ENCODE measurements around the gene FOXB1. TPM values are rescaled to one million over a fixed set of nuclear protein-coding genes. Genes with fewer than 3 reads are reported as not detected.

Gene FOXB1
- not detected for total RNA-seq

DNA sequence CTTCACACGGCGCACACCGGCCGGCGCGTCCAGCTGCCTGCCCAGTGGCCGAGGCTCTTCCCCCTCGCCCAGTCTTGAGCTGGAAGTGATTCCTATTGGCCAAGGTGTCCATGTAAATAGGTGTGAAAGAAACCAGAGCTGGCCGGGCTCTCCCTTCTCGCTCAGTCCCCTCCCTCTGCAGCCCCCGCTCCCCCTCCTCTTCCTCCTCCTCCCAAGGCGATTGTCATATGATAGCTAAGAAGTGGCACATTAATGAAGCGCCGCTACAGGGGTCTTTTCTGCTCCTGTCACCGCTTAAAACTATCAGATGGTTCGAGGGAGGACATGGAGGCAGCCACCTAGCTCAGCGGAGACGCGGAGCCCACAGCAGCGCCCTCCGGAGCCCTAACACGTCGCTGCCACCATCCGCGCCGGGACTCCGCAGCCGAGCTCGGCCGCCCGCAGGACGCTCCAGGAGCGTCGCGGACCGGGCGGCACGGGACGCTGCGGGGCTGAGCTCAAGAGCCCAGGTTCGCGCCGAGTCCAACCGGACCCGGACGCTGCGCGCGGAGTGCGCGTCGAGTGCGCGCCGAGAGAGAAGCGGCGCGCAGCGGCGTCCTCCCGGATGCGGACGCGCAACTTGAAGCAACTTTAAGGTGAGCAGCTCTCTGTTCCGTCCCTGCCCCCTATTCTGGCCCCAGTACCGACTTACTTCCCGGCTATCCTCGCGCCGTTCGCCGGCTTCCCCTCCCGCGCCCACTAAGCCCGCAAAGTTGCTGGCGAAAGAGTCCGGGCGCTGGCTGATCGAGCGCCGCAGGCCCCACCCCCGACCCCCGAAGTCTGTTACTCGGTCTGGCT lies at the start of gene FOXB1:
Gene FOXB1 (plus strand): TSS at position 303 of the 837 bp plus-strand sequence. CDS start 653 bp downstream, outside the sequence.
- DNase-seq, result no peak
- TF ChIP-seq, protein P1, sequence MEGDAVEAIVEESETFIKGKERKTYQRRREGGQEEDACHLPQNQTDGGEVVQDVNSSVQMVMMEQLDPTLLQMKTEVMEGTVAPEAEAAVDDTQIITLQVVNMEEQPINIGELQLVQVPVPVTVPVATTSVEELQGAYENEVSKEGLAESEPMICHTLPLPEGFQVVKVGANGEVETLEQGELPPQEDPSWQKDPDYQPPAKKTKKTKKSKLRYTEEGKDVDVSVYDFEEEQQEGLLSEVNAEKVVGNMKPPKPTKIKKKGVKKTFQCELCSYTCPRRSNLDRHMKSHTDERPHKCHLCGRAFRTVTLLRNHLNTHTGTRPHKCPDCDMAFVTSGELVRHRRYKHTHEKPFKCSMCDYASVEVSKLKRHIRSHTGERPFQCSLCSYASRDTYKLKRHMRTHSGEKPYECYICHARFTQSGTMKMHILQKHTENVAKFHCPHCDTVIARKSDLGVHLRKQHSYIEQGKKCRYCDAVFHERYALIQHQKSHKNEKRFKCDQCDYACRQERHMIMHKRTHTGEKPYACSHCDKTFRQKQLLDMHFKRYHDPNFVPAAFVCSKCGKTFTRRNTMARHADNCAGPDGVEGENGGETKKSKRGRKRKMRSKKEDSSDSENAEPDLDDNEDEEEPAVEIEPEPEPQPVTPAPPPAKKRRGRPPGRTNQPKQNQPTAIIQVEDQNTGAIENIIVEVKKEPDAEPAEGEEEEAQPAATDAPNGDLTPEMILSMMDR (IDR thresholded peaks at IDR 0.05), result no peak
- no peak for TF ChIP-seq POLR2A (IDR thresholded peaks at IDR 0.05)
- intact Hi-C loops (cut with DNase I), result no loop called here
- Histone ChIP-seq H3K36me3 (no peaks in the 10 kb centered on the region), H3K4me1 (peaks cover 28 to 34% of the 10 kb centered on the region in 2 donors), H3K4me3 (replicated peaks in 1 of 3) (no peak within 1 kb of the TSS), H3K9me3 (no peaks in the 10 kb centered on the region), H3K27ac (no peak within 1 kb of the TSS), H3K27me3 (peaks cover 92% of the 10 kb centered on the region)
- WGBS, 2 donors, result 2 to 3% methylated on average over 38 to 50 of the region's 84 CpGs

DNA sequence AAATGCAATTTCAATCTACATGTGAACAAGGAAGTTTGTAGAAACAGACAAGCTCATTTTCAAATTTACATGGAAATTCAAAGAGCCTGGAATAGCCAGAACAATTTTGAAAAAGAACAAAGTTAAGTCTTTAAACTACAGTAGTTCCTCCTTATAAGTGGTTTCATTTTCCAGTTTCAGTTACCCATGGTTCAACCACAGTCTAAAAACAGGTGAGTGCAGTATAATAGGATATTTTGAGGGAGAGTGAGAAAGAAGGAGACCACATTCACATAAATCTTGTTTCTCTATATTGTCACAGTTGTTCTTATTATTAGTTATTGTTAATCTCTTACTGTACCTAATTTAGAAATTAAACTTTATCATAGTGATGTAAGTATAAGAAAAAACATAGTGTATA lies 45.8 kb upstream of the FOXB1 start:
- no peak overlapping the region for H3K4me3 ChIP-seq (replicated peaks in 1 of 3)
- no peaks in the 10 kb centered on the region for H3K27me3 ChIP-seq
- H3K9me3 ChIP-seq, result no peaks in the 10 kb centered on the region
- H3K4me1 ChIP-seq, result no peaks in the 10 kb centered on the region
- intact Hi-C loops (cut with DNase I), result no loop called here
- DNase-seq, result no peak
- no peaks in the 10 kb centered on the region for H3K36me3 ChIP-seq
- no peak overlapping the region for H3K27ac ChIP-seq
- no peak for TF ChIP-seq POLR2A (IDR thresholded peaks at IDR 0.05)
- TF ChIP-seq, protein P1 (IDR thresholded peaks at IDR 0.05), result no peak

GRCh38 chr15:59960318-59960717 lies 43.8 kb upstream of the FOXB1 start:
- H3K27ac ChIP-seq, result no peak overlapping the region
- DNase-seq, result no peak
- no peaks in the 10 kb centered on the region for H3K9me3 ChIP-seq
- H3K4me1 ChIP-seq, result no peaks in the 10 kb centered on the region
- H3K36me3 ChIP-seq, result no peaks in the 10 kb centered on the region
- intact Hi-C loops (cut with DNase I), result no loop called here
- no peak overlapping the region for H3K4me3 ChIP-seq (replicated peaks in 1 of 3)
- no peaks in the 10 kb centered on the region for H3K27me3 ChIP-seq
- TF ChIP-seq, protein P1 (IDR thresholded peaks at IDR 0.05), result no peak
- TF ChIP-seq POLR2A (IDR thresholded peaks at IDR 0.05), result no peak

- DNase-seq, result no peak
- Histone ChIP-seq H3K4me3 (replicated peaks in 1 of 3) (no peak overlapping the region), H3K4me1 (no peaks in the 10 kb centered on the region), H3K9me3 (no peaks in the 10 kb centered on the region), H3K36me3 (no peaks in the 10 kb centered on the region), H3K27me3 (no peaks in the 10 kb centered on the region), H3K27ac (no peak overlapping the region)
- intact Hi-C loops (cut with DNase I), result no loop called here
- WGBS, 2 donors, result 88 to 89% methylated on average over 1 of the region's 1 CpG
- no peak for TF ChIP-seq POLR2A (IDR thresholded peaks at IDR 0.05)
- TF ChIP-seq, protein P1 (IDR thresholded peaks at IDR 0.05), result no peak
Measured at GRCh38 chr15:59963322-59963721, 40.8 kb upstream of the FOXB1 start.

DNA sequence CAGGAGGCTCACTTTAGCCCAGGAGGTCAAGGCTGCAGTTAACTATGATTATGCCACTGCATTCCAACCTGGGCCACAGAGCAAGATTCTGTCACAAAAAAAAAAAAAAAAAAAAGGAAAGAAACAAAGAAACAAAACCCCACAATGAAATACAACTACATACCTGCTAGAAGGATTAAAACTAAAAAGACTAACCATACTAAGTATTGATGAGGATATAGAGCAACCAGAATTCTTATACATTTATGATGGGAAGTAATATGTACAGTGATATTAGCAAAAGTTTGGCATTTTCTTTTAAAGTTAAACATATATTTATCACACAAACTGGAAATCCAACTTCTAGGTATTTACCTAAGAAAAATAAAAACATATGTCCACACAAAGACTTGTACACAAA lies 40.2 kb upstream of the FOXB1 start:
- TF ChIP-seq POLR2A (IDR thresholded peaks at IDR 0.05), result no peak
- TF ChIP-seq, protein P1 (IDR thresholded peaks at IDR 0.05), result no peak

More for the DNA sequence above, 40.2 kb upstream of the FOXB1 start:
- Histone ChIP-seq H3K27me3 (no peaks in the 10 kb centered on the region), H3K4me3 (replicated peaks in 1 of 3) (no peak overlapping the region), H3K36me3 (no peaks in the 10 kb centered on the region), H3K27ac (no peak overlapping the region), H3K9me3 (no peaks in the 10 kb centered on the region), H3K4me1 (no peaks in the 10 kb centered on the region)
- no peak for DNase-seq
- intact Hi-C loops (cut with DNase I), result no loop called here

Measured in thyroid gland (tissue), 4 donors.